GM21528 (cell line): ENCODE results near the gene RAB11FIP3.

Experiments used
- ATAC-seq: cut with Tn5 transposase; IDR thresholded peaks from one replicate; pipeline ENCODE4 v1.9.1; 2021; ENCODE audit warnings: mild to moderate bottlenecking, moderate library complexity; ENCODE audit not compliant: unreplicated experiment, low FRiP score

RAB11FIP3 gene

GRCh38 chr16:561957-562938 lies 136.8 kb downstream of the RAB11FIP3 start:
- ATAC-seq = no peak

DNA sequence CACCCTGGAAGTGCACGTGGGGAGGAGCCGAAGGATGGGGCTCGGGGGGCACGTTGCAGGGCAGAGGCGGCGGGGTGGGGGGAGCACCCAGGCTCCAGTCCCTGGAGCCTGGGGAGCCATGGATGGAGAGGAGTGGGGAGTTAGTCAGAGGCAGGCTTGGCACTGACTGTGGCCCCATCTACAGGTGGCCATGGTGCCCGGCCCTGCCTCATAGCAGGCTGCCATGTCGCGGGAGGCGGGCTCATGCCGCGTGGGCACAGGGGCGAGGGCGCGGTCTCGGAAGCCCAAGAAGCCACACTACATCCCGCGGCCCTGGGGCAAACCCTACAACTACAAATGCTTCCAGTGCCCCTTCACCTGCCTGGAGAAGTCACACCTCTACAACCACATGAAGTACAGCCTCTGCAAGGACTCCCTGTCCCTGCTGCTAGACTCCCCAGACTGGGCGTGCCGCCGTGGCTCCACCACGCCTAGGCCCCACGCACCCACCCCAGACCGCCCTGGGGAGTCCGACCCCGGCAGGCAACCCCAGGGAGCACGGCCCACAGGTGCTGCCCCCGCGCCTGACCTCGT lies 137.7 kb downstream of the RAB11FIP3 start:
- no peak for ATAC-seq

DNA sequence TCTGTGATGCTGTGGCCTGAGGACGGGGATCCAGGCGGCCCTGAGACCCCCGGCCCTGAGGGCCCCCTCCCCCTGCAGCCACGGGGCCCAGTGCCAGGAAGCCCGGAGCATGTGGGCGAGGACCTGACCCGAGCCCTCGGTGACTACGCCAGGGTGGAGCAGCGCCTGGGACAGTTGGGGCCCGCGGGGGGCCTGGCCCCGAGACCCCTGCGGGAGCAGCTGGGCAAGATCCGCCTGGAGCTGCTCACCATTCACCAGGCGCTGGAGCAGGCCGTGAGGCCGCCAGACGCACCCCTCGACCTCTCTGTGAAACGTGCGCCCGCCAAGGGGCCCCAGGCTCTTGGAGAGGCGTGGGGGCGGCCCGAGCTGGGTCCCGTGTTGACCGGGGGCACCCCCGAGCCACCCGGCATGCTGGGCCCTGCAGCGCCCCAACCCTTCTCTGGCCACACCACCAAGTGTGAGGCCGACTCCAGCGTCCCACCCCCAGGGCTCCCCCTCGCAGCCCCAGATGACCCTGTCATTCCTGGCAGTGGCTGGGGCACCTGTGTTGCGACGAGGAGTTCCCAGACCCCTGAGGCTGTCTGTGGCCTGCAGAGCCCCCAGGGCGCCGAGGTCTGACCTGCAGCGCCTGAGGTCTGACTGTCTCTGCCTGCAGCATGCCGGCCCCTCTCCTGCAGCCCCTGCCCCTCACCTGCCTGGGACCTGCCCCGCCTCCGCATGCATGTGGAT lies 139.4 kb downstream of the RAB11FIP3 start:
- ATAC-seq = no peak

DNA sequence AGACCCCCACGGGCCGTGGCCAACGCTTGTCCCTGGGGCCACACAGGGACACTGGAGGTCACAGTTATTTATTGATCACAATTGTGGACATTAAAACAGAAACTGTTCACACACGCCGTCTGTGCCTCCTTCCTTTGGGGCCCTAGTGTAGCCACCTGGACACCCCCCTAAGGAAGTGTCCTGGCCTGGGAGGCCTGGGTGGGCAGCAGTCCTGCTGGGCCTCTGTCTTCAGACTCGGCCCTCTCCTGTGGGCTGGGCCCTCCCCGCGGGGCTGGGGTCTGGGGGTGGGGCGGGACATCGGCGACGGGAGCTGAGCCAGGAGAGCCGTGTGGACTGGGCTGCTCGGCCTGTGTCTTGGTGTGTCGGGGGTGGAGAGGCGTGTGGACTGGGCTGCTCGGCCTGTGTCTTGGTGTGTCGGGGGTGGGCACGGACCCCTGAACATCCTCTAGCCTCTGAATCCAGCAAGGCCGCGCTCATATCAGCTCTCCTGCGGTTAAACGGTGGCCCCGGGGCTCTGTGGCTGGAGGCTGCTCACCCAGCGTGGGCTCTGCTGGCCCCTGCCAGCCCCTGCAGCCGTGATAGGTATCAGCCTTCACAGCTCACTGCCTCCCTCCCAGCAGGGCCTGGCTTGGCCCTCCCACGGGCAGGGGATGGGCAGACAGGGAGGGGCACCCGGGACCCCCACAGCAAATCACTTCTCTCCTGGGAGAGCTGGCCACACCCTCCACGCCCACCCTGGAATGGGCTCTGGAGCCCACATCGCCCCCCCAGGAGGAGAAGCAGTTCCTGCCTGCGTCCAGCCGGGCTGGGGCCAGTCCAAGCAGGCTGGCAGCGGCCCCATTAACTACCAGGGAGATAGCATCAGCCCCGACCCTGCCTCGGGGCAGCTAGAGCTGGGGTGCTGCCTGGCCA lies 140.2 kb downstream of the RAB11FIP3 start:
- ATAC-seq = no peak

- ATAC-seq = no peak
Observed at GRCh38 chr16:566475-567372, 141.3 kb downstream of the RAB11FIP3 start, which contains the start of gene NHLRC4. TSS of gene NHLRC4 (plus strand) at chr16:567005. CDS start at chr16:568048, 1,043 bp downstream.

DNA sequence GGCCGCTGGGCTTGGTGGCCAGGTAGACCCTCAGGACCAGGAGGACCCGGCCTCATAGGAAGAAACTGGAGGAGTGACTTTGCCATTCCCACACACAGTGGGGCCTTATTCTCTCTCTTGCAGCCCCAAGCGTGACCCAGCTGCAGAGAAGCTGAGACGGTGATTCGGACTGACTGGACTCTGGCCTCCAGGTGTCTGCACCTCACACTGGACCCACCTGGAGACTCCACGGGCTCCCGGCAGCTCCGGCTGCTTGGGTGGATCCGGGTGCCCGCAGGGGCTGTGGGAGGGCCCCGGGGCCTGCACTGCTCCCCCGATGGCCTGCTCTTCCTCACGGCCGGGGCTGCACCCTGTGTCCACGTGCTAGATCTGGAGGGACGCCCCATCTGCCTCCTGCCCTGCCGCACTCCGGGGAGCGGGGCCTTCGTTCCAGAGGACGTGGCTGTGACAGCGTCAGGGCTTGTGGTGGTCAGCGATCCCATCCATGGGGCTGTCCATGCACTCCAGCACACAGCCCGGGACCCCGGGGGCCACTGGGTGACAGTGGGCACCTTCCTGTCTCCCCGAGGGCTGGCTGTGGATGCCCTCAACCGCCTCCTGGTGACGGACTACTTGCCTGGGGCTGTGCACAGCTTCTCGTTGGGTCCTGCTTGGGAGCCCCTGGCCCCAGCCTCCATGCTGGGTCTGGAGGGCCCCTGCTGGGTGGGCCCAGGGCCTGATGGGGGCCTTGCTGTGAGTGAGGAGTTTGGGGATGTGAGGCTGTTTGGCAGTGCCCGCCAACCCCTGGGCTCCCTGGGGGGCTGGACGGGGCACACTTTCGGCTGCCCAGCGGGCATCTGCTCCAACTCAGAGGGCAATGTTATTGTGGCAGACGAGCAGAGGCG lies 142.2 kb downstream of the RAB11FIP3 start:
- no peak for ATAC-seq

- no peak for ATAC-seq
Observed at GRCh38 chr16:568401-569258, 143.2 kb downstream of the RAB11FIP3 start.

- ATAC-seq = peak; percentile 47
Observed at GRCh38 chr16:569445-570254, 144.2 kb downstream of the RAB11FIP3 start, which contains the start of gene PIGQ. TSS of gene PIGQ (plus strand) at chr16:569968. CDS start at chr16:574075, 4,107 bp downstream.
